GM12873 (cell line): ENCODE data around the gene AARSD1.
A peak's percentile ranks its signal among the peaks of the same experiment; 100 is the strongest.

Experiments used
- TF ChIP-seq, protein P1 (sequence below): IDR thresholded peaks from 2 replicates; pipeline ENCODE4 v1.5.1; 2012; ENCODE audit warnings: low read depth, mild to moderate bottlenecking, moderate library complexity, low read length, control low read depth; ENCODE audit not compliant: insufficient read depth; ENCODE audit errors: missing control alignments

Gene AARSD1

DNA sequence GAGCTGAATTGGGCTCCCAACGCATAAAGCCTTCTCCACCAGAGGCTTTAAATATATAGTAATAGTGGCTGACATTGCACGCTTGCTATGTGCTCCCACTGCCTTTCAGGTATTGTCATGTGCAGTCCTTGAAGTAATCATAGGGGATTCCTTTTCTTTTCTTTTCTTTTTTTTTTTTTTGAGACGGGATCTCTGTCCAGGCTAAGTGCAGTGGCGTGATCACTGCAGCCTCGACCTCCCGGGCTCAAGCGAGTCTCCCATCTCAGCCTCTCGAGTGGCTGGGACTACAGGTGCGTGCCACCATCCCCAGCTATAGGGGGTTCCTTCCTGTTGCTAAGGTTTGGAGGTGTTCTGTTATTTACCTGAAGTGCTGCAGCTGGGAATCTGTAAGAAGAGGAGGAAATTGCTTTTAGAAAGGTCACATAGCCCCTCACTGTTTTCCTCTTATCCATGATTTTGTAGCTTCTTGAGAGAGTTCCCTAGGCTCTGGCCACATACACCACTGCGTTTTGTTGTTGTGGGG, 34.8 kb upstream of the AARSD1 start:
- TF ChIP-seq, protein P1, sequence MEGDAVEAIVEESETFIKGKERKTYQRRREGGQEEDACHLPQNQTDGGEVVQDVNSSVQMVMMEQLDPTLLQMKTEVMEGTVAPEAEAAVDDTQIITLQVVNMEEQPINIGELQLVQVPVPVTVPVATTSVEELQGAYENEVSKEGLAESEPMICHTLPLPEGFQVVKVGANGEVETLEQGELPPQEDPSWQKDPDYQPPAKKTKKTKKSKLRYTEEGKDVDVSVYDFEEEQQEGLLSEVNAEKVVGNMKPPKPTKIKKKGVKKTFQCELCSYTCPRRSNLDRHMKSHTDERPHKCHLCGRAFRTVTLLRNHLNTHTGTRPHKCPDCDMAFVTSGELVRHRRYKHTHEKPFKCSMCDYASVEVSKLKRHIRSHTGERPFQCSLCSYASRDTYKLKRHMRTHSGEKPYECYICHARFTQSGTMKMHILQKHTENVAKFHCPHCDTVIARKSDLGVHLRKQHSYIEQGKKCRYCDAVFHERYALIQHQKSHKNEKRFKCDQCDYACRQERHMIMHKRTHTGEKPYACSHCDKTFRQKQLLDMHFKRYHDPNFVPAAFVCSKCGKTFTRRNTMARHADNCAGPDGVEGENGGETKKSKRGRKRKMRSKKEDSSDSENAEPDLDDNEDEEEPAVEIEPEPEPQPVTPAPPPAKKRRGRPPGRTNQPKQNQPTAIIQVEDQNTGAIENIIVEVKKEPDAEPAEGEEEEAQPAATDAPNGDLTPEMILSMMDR: no peak

DNA sequence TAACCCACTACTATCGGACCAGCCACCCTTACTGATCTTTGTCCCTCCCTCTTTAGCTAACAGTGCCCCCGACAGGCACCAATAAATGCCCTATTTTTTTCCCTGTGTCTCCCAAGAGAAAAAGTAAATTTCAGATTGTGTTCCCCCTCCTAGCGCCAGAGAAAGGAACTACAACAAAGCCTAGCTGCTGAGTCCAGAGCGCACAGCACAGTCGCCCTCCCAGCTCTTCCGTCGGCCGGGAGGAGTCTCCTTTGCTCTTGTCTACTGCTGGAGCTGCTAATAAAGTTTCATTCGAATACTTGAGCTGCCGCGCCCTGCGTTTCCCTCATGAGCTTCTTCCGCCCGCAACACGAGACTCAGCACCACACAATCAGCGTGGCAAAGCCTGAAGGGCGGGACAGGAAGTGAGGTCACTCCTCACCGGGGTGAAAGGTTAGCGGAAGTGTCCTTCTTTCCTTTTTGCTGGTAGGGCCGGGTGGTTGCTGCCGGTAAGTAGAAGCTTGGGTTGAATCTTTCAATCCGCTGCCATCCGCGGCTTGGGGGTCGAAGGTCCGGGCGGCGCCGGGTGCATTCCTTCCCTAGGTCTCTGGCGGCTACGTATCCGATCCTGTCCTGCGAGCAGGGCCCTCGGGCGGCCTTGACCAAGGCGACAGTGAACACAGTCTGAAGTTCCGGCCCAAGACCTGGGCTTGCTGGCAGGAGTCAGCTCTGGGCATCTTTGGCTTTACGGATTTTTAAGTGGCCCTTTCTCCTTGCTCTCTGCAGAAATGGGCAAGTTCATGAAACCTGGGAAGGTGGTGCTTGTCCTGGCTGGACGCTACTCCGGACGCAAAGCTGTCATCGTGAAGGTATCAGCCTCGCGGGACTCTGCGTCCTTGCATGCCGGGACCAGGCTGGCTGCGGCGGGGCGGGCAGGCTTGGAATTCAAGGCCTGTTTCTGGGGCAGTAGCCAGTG, 34.0 kb upstream of the AARSD1 start, which contains the start of gene RPL27:
RPL27 (plus strand) TSS at position 436 of the 955 bp plus-strand sequence; CDS start at position 768, 332 bp downstream.
- TF ChIP-seq, protein P1: peak; percentile 75

DNA sequence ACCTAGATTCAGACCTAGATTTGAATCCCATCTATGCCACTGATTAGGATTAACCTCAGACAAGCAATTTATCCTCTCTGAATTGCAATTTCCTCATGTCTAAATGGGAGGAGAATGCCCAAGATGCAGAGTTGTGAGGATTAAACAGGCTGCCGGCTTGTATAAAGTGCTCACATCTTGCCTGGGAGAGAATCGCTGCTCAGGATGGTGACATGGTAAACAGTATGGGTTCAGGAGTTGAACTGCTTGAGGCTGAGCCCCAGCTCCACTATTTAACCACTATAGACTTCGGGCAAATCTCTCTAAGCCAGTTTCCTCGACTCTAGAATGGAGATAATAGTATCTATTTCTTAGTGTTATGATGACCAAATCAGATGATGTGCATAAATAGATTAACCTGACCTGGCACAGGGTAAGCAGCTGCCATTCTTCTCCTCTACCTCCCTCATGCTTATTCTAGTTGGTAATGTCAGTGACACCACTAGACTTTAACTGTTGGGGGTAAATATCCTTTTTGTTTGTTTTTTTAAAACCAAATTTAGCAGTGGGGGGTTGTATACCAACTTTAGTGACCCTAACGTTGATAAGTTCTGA, 33.2 kb upstream of the AARSD1 start:
- TF ChIP-seq, protein P1: no peak

DNA sequence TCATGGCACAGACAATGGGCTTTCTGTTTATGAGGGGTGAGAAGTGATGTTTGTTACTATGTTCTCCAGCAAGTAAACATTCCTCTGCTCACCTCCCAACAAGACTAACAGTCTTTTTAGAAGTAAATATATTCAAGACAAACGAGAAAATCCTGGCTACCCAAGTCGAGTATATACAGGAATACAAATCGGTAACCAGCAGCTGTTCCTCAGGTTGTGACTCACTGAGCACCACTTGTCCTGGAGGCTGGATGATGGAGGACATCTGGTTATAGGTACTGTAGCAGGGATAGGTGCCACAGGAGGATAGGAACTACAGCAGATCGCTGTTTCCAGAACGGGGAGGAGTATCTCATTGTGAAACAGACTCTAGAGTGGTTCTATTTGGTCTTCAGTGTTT, 28.6 kb upstream of the AARSD1 start:
- TF ChIP-seq, protein P1: no peak

DNA sequence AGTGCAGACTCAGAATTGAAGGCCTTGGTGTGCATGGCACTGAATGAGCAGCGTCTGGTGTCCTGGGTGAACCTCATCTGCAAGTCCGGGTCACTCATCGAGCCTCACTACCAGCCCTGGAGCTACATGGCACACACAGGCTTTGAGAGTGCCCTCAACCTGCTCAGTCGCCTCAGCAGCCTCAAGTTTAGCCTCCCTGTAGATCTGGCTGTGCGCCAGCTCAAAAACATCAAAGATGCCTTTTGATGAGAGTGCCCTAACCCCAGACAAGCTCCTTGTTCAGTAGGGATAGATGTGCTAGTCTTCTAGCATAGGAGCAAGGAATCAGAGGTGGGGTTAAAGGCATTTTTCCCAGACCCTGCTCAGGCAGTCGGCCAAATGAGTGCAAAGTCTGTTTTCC, 27.2 kb upstream of the AARSD1 start:
- TF ChIP-seq, protein P1: no peak

DNA sequence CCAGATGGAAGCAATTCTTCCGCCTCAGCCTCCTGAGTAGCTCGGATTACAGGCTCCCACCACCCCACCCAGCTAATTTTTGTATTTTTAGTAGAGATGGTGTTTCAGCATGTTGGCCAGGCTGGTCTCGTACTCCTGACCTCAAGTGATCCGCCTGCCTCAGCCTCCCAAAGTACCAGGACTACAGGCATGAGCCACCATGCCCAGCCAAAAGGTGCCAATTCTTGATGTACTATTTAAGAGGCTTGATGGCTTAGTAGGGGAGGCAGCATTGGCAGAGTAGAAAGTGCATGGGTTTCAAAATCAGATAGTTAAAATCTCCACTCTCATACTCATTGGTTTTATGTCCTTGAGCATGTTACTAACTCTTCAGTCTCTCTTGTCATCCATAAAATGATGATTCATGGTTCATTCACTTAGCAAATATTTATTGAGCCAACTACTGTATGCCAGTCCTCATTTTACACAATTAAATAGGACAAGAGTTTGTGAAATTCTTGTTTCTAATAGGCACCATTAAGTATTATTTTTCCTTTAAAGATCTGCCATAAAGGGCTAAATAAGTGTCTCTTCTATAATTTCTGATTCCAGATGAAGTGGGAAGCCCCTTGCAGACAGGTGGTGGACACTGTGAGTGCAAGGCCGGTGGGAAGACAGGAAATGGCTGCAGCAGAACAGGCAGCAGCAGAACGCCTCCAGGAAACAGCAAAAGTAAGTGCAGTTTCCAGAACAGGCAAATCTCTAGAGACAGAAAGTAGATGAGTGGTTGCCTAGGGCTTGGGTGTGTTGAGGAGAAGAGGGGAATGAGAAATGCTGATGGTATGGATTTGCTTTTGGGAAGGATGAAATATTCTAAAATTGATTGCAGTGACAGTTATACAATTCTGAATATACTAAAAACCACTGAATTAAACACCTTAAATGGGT, 25.7 kb upstream of the AARSD1 start:
- TF ChIP-seq, protein P1: no peak
